ENCODE measurements around the gene LAMA2.

- TF ChIP-seq CTCF (IDR thresholded peaks at IDR 0.05) = no peak
- no peak for TF ChIP-seq POLR2A (IDR thresholded peaks at IDR 0.05)
Observed at GRCh38 chr6:129163551-129163950, 280.6 kb downstream of the LAMA2 start.
